SKM-1 treated with dmso at 0.1 percent for 144 hours (cell line): Measurements from ENCODE around the gene CAPG.
"Not testable (repeated sequence)": the region's sequence is repeated elsewhere in the genome, so short reads cannot be mapped to it uniquely, and the experiment has no call there.

Experiments
- DNase-seq: peaks from one replicate; lab custom pipeline; 2025; ENCODE audit not compliant: unreplicated experiment; lab: John Stamatoyannopoulos, UW

CAPG gene

DNA sequence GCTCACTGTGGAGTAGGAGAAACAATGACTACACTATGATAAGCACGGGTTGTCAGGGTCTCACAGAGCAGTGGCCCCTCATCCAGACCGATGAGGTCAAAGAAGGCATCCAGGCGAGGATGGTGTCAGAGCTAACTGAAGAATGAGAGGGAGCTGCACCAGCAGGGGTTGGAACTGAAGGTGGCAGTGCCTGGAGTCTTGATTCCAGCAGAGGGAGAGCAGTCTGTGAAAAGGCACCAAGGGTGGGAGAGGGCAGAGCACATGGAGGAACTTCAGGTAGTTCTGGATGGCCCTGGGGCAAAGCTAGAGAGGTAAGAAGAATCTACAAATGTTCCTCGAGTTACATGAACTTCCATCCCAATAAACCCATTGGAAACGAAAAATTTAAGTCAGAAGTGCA is 43.0 kb downstream of the CAPG start:
- no peak for DNase-seq

DNA sequence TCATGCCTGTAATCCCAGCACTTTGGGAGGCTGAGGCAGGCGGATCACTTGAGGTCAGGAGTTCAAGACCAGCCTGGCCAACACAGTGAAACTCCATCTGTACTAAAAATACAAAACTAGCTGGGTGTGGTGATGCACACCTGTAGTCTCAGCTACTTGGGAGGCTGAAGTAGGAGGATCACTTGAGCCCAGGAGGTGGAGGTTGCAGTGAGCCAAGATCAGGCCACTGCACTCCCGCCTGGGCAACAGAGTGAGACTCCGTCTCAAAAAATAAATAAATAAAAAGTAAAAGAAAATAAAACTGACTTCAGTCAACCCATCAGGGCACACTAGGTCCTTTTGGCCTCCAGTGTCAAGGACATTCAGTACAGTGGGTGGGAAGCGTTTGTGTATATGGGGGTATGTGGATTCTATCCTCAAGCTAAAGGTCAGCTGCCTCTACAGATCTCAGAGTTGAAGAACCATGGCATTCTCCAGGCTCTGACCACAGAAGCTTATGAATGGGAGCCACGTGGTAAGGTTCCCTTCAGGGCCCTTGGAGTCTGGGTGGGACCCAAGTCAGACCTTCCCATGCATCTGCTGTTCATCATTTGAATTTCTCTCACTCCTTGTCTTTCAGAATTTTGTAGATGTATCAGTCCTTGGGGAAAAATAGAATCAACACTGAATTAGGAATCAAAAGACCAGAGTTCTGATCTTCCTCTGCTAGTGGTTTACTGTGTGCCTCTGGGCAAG is 47.3 kb downstream of the CAPG start:
- DNase-seq, result not testable (repeated sequence)

DNA sequence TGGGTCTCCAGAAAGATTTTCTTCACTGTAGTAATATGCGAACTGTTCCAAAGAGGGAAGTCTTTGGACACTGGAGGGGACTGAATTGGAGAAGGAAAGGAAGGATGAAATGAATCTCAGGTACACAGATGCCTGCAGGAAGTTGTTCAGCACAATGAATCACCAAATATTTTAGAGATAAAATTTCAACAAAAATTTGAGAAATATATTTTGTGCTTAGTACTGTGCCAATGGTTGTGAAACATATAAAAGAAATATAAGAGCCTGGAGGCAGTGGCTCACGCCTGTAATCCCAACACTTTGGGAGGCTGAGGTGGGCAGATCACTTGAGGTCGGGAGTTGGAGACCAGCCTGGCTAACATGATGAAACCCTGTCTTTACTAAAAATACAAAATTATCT is 52.4 kb downstream of the CAPG start:
- DNase-seq, result no peak

DNA sequence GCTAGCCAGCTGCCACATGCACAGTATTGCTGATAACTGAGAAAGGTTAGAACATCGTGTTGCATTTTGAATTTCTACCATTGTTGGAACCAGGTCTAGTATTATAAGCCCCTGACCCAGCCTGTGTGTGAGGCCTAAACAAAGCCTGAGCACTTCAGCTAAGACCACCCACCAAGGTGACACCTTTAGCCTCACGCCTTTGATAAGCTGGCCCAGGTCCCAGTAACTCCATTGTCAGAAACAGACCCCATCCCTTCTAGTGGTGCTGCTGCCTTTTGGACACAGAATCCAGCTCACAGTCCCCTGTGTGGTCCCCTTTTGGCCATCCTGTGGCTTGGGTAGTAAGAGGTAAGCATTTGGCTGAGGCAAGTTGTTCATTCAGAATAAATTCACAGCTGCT is 54.0 kb downstream of the CAPG start:
- no peak for DNase-seq

DNA sequence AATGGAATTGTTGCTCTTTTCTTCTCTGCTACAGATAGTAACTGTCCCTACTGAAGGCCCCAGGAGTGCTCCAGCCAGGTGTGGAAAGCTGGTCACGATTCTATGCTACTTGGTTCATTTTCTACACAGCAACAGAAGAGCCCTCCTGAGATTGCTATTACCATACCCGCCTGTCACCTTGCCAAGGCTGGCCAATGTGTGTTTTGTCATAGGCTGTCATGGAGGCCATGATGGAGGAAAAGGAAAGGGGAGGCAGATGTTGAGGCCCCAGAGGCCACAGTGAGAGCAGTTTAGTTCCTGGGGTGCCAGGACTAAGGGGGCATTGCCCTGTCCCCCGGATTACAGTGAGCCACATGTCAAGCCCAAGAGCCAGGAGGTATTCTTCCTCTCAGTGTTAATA is 54.6 kb downstream of the CAPG start:
- DNase-seq, result no peak

DNA sequence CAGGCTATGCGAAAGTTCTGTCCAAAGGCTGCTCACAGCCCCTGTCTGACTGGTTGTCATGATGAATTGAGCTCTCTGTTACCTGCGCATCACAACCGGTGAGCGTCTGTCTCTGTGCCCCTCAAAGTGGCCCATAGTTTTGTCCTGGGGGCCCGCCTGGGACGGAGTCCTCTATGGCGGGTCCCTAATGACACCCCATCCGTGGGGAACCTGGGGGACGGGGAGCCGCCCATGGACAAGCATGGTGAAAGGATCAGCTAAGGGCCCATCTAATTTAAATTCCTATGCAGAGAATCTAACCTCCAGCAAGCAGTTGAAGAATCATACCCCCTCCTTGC is 55.1 kb downstream of the CAPG start:
- DNase-seq, result no peak

DNA sequence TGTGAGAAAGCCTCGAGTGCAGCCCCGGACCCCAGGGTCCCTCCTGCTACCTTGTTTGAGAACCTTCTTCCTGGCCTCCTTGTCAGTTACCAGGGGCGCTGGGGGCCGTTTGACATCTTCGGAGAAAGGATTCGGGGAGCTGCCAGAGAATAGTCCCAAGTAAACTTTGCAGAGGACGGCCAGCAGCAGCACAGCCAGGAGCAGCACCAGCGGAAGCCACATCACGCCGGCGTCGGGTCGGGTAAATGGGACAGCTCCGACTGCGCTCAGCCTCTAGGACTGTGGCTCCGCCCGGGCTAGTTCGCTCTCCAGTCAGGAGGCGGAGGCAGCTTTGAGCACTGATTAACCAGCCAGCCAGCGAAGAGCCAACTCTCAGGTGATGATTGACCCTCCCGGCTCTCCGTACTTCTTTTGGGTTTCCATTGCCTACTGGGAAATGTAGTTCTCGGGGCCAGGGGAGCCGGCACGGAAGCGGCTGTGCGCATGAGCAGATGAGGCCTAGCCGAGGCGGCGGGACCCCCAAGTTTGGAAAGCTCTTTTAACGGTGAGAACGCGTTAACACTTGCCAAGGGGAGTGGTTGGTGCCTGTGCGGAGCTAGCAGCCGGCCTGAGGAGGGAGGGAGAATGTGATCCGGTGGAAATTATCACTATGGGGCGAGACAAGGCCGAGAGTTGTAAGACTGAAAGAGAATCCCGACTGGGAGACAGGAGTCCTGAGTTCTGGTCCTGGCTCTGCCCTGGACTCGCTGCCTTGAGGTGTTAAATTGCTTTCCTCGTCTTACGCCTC is 55.7 kb downstream of the CAPG start, which contains the start of the genes ELMOD3 and RETSAT:
Gene ELMOD3, plus strand, starts transcription at position 484 of the 787 bp plus-strand sequence. CDS start 2,430 bp downstream, outside the sequence.
Gene RETSAT, minus strand, starts transcription at position 243 of the 787 bp plus-strand sequence. Its CDS starts 21 bp downstream, at position 222.
- DNase-seq, result peak; percentile 100

DNA sequence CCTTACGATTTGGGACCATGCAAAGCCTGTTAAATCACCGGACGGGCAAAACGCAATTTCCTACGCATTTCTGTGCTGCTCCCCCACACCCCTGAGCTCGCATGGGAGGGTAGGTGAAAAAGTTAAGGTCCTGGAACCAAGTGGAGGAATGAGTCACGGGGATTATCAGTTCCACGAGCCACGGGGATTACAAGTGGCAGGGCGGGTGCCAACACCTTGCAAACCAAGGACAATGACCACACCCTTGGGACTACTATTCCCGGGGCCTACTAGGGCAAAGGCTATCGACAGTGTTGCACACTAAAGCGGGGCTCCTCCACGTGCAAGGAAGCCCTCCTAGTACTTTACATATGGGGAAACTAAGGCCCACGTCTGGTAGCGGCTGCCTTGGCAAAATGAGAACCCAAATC is 56.3 kb downstream of the CAPG start:
- DNase-seq, result no peak

DNA sequence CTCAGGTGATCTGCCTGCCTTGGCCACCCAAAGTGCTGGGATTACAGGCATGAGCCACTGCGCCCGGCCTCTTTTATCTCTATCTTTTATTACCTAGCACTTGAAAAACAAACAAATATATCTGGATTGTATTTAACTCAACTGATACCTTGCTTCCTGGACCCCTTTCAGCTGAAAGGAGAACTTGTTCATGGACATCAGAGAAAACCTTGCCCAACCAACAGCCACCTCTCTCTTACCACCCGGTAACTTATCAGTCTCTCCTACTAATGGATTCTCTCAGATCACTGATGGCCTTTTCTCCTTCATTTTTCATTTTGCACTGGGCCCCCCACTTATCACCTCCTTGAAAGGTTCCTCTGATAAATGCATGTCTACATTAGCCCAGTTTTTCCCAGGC is 62.6 kb downstream of the CAPG start:
- DNase-seq, result no peak
